GF-D8 (cell line): ENCODE data around the gene PRKCB.

ENCODE experiments used
- DNase-seq: peaks from one replicate; lab custom pipeline; 2025; lab: John Stamatoyannopoulos, UW

The PRKCB gene

DNA sequence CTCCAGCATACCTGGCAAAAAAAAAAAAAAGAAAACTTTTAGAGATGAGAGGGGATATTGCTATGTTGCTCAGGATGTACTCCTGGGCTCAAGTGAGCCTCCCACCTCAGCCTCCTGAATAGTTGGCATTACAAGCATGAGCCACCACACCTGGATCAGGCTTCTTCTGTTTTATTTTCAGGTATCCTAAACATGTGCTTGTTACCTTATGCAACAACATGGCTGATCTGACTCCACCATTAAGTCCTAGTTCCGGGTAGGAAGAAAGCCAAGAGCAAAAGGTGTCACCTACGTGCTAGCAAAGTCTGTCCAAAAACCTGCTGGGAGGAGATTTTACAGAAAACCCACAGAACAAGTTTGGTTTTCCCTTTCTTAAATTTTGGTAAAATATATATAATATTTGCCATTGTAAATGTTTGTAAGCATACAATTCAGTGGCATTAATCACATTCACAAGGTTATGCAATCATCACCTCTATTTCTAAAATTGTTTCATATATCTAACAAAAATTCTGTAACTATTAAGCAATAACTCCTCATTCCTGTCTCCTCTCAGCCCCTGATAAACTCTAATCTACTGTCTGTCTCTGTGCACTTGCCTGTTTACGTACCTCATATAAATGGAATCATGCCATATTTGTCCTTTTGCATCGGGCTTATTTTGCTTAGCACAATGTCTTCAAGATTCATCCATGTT is 411.3 kb downstream of the PRKCB start:
- no peak for DNase-seq

DNA sequence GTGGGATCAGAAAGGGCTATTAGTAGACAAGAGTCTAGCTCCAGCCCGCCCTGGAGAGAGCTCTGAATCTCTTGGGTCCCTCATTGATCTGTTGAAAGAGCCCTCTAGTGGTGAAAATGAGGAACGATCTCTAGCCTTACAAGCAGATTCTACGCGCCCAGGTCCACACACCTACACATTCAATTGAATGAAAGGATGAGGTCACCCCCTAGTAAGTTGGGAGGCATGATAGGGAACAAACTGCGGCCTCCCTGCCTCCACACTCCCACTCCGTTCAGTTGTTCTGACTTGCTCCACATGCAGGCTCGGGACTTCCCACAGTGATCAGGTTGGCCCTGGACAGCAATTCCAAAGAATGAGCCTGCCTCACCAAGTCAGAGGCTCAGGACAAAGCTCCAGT is 417.4 kb downstream of the PRKCB start:
- DNase-seq = no peak

DNA sequence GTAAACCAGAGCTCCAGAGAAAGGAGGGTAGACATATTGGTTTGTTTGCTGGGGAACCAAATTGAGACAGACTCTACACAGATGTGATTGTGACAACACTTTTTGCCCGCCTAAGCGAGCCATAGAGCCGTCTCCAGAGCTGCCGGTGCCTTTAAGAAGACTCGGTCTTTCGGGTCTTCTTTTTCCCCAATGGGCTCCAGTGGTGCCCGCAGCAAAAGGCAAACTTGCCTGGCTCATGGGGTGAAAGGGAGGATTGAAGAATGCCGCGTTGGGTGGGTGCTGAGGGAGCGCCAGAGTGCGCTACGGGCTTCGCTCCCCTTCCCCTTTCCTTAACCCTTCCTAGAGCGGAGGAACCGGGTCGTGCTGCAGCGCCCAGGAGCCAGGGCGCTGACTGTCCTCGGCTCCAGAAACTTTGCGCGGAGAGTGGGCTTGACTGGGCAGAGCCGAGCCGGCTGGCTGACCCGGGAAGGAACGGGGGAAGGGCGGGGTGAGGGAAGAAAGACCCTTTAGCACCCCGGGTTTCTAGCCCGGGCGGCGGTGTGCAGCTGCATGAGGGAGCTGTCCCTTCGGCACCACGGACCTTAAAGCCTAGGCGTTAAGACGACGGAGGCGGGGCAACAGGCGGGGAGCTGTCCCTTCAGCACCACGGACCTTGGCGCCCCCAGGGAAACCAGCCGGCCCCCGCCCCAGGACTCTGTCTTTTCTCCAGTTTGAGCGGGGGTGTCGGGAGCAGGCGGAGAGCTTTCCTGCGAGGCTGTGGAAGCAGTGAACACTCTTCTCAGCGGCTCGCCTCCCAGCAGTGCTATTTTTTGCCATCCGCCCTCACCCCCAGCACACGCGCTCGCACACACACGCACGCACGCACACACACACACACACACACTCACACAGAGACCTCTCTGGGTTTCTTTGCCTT is 419.9 kb downstream of the PRKCB start, which contains the start of gene CACNG3:
Gene CACNG3 (plus strand): TSS at position 880 of the 916 bp plus-strand sequence. CDS start 420 bp downstream, outside the sequence.
- DNase-seq = no peak

DNA sequence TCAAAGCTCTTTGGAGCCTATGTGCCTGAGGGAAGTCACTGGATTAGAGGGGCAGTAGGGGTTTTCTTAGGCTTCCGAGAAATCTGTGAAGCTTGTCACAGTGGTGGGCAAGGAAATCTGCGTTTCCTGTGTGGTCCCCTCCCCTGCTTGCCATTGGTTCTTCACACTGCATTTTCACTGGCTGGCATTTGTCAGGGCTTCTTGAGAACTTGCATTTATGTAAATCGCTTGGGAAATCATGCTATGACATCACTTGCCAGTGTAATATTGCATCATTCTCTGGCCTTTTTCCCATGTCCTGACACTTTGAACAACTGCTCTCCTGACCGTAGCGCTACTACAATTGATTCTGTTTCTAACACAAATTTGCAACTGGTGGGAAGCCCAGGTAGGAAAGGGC is 422.2 kb downstream of the PRKCB start:
- DNase-seq = no peak

DNA sequence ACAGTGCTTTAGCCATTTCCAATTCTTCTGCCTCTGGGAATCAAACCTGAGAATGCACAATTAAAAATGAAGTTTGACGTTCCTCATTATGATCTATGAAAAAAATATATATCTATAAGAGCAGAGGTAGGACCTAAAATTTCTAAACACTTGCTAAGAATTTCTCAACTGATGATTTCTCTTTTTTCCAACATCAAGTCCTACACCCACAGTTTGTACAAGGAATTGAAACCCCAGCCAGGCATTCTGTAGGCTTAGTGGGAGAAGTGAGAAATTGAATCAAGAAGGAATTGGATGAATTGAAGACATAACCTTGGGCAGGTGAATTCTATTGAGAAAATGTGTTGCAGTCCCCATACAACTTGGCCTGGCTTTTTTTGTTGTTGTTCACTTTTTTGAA is 423.0 kb downstream of the PRKCB start:
- DNase-seq = no peak

DNA sequence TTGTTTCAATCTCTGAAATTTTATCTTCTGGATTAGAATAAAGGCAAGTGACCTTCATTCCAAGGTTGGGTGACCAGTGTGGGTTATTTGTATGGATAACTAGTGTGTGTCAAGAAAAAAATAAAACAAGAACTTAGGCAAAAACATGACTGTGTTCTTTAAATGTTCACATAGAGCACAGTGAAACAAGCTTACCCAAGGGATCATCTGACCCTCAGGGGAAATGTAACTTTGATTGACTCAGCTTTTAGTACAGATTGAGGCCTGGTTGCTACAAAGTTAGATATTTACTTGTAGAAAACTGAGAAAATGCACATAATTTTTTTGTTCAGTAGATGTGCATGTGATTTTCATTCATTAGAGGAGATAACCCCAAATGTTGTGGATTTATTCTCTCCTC is 427.0 kb downstream of the PRKCB start:
- no peak for DNase-seq
